ENCODE measurements around the gene SPEM3. TPM values are rescaled to one million over a fixed set of nuclear protein-coding genes. Genes with fewer than 3 reads are reported as not detected.

Gene SPEM3
- total and polyA plus RNA-seq, 2 of the 4 experiments (the other 2 are of a cell fraction) = not detected

DNA sequence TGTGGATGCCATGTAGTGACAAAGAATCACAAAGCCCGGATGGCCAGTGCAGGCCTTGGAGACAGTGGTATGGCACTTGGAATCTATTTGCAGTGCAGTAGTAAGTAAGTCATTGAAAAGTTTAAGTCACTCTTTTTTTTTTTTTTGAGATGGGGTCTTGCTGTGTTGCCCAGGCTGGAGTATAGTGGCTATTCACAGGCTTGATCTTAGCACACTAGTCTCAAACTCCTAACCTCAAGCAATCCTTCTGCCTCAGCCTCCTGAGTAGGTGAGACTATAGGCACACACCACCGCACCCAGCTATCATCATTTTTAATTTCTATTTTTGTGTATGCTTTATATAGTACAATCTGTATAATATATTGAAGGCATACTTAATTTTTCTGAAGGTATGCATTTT is 30.0 kb upstream of the SPEM3 start:
- no peak overlapping the region for H3K4me2 ChIP-seq (ENCODE audit: low read depth, low read length)
- in situ Hi-C loops (cut with MboI; ENCODE audit: low sequenced_read_pairs) = no loop called here
- no peak overlapping the region for H2BK120ac ChIP-seq (ENCODE audit: low read depth, low read length)
- peaks cover 15 to 32% of the 10 kb centered on the region in 2 experiments for H3K79me1 ChIP-seq (ENCODE audit: low read depth in 1 of 2, low read length in 2 of 2)
- H3K9ac ChIP-seq (ENCODE audit: low read depth, low read length) = no peak overlapping the region
- H3K36me3 ChIP-seq (ENCODE audit: control insufficient read depth, insufficient read depth, low read length) = no peaks in the 10 kb centered on the region
- ChIA-PET POLR2A (ENCODE audit: unreplicated experiment) (no interaction called here), CTCF (interaction anchor here (0.6 kb wide), 1 partner anchor 43 kb away, joined by 5 read pairs; no protein-coding TSS in a partner anchor)
- H4K5ac ChIP-seq (ENCODE audit: low read depth, low read length) = no peak overlapping the region
- dilution Hi-C loops (cut with HindIII; ENCODE audit: low sequenced_read_pairs, unreplicated experiment) = no loop called here
- H3K27me3 ChIP-seq (ENCODE audit: control insufficient read depth, insufficient read depth, low read length) = no peaks in the 10 kb centered on the region
- H2BK5ac ChIP-seq (ENCODE audit: low read depth, low read length, poor library complexity, severe bottlenecking) = no peak overlapping the region
- ATAC-seq (ENCODE audit: low read depth) (no peak), DNase-seq (no peak)
- no peak overlapping the region for H2AK9ac ChIP-seq (replicated peaks; ENCODE audit: low read depth, low read length, poor library complexity)
- intact Hi-C loops (cut with micrococcal nuclease) = no loop called here
- no peak overlapping the region for H4K91ac ChIP-seq (ENCODE audit: insufficient read depth, low read depth, low read length)
- no peak overlapping the region for H2BK15ac ChIP-seq (ENCODE audit: low read depth, low read length)
- H3K56ac ChIP-seq (ENCODE audit: extremely low read depth, insufficient read depth, low read length) = no peak overlapping the region
- no peak overlapping the region for H2AK5ac ChIP-seq (ENCODE audit: low read depth, low read length)
- H3K4me1 ChIP-seq (ENCODE audit: control insufficient read depth, insufficient read depth, low read length) = peaks cover 8% of the 10 kb centered on the region
- H2BK20ac ChIP-seq (ENCODE audit: low read depth, low read length) = no peak overlapping the region
- H3K4me3 ChIP-seq (ENCODE audit: insufficient read depth, low read depth, low read length) = no peak overlapping the region
- no peaks in the 10 kb centered on the region for H3K9me3 ChIP-seq (ENCODE audit: control insufficient read depth, insufficient read depth, low read length)
- TF ChIP-seq BHLHE40 (IDR thresholded peaks at IDR 0.05; ENCODE audit: low read depth, low read length) (no peak), MAFK (IDR thresholded peaks at IDR 0.05; ENCODE audit: low read depth, low read length) (no peak), MXI1 (IDR thresholded peaks at IDR 0.05; ENCODE audit: borderline replicate concordance, low read depth, low read length) (no peak), CEBPB (IDR thresholded peaks at IDR 0.05; ENCODE audit: low read depth, low read length) (no peak), RFX5 (IDR thresholded peaks at IDR 0.05; ENCODE audit: low read depth, low read length) (no peak), MAZ (IDR thresholded peaks at IDR 0.05; ENCODE audit: borderline replicate concordance, low read depth, low read length) (no peak), POLR2A (IDR thresholded peaks at IDR 0.05; ENCODE audit: low read depth, low read length) (no peak)
- TF ChIP-seq, protein P1, sequence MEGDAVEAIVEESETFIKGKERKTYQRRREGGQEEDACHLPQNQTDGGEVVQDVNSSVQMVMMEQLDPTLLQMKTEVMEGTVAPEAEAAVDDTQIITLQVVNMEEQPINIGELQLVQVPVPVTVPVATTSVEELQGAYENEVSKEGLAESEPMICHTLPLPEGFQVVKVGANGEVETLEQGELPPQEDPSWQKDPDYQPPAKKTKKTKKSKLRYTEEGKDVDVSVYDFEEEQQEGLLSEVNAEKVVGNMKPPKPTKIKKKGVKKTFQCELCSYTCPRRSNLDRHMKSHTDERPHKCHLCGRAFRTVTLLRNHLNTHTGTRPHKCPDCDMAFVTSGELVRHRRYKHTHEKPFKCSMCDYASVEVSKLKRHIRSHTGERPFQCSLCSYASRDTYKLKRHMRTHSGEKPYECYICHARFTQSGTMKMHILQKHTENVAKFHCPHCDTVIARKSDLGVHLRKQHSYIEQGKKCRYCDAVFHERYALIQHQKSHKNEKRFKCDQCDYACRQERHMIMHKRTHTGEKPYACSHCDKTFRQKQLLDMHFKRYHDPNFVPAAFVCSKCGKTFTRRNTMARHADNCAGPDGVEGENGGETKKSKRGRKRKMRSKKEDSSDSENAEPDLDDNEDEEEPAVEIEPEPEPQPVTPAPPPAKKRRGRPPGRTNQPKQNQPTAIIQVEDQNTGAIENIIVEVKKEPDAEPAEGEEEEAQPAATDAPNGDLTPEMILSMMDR (conservative IDR thresholded peaks at IDR 0.05; ENCODE audit: low read depth, low read length) = no peak
- no peak overlapping the region for H4K8ac ChIP-seq (ENCODE audit: low read depth in 2 of 2, low read length in 2 of 2)
- BruUV-seq (replicated peaks) = no TSS peak
- H2AFZ ChIP-seq (replicated peaks; ENCODE audit: low read length, poor library complexity) = no peak overlapping the region
- H3K9me1 ChIP-seq (ENCODE audit: insufficient read depth, low read length) = peaks cover 4% of the 10 kb centered on the region; the same call in 1 of the 2 replicates
- no peak overlapping the region for H3K18ac ChIP-seq (ENCODE audit: low read depth, low read length)
- no peak overlapping the region for H3K23ac ChIP-seq (ENCODE audit: low read depth, low read length)
- H3K27ac ChIP-seq (ENCODE audit: insufficient read depth, low read length) = no peak overlapping the region
- H3K14ac ChIP-seq (replicated peaks; ENCODE audit: low read depth, low read length) = no peak overlapping the region
- WGBS, 2 experiments (ENCODE audit: extremely low coverage in 2 of 2, insufficient read length in 1 of 2) = no CpG with 5 or more reads among the region's 2 CpGs
- H4K20me1 ChIP-seq (ENCODE audit: insufficient read depth, low read length) = no peaks in the 10 kb centered on the region
- no peak overlapping the region for H3K4ac ChIP-seq (ENCODE audit: low read depth, low read length)
